Left lung (tissue), 10 donors: ENCODE results near the gene ICA1L. TPM values are rescaled to one million over a fixed set of nuclear protein-coding genes. Genes with fewer than 3 reads are reported as not detected.

ENCODE experiments used
- ATAC-seq: fragments of 200-7000 bp; cut with Tn5 transposase; one replicate; pipeline ENCODE4 v1.9.1; 2020; ENCODE audit warnings: moderate library complexity
- DNase-seq, 4 donors: peaks; one replicate each; pipeline ENCODE4 v3.0.0-alpha.2; 2013 to 2020
- H3K27ac ChIP-seq, 2 donors: fragments of 200-600 bp; sonication (generic) in 1 of 2; one replicate each; pipeline versions ENCODE4 v1.5.0 to v1.8.0; 2020 to 2021
- H3K27me3 ChIP-seq, 2 donors: fragments of 200-600 bp; sonication (generic) in 1 of 2; one replicate each; pipeline versions ENCODE4 v1.5.0 to v1.8.0; 2020 to 2021
- H3K36me3 ChIP-seq, 2 donors: fragments of 200-600 bp; sonication (generic) in 1 of 2; one replicate each; pipeline versions ENCODE4 v1.5.0 to v1.8.0; 2020 to 2021
- H3K4me1 ChIP-seq, 2 donors: fragments of 200-600 bp; one replicate each; pipeline ENCODE4 v1.8.0; 2021
- H3K4me3 ChIP-seq, 2 donors: fragments of 200-600 bp; sonication (generic) in 1 of 2; one replicate each; pipeline versions ENCODE4 v1.5.0 to v1.8.0; 2020 to 2021; ENCODE audit warnings: mild to moderate bottlenecking in 1 of 2
- H3K9me3 ChIP-seq, 2 donors: fragments of 200-600 bp; sonication (generic) in 1 of 2; one replicate each; pipeline versions ENCODE4 v1.5.0 to v1.8.0; 2020 to 2021
- CTCF ChIP-seq, 2 donors: fragments of 200-600 bp; sonication (generic) in 1 of 2; IDR thresholded peaks; one replicate each; pipeline versions ENCODE4 v1.5.0 to v1.8.0; 2021; ENCODE audit warnings: antibody characterized with exemption in 2 of 2
- intact Hi-C, 2 donors: fragments of 100-400 bp; cut with DNase I; formaldehyde crosslinking; loops; one replicate each; pipeline versions ENCODE4 v1.11.2 to v1.14.2; 2022
- polyA plus RNA-seq, 6 donors: library from polyadenylated mRNA; unstranded; fragments of 120-200 nt; gene quantifications; one replicate each; pipeline ENCODE4 v1.2.1, GENCODE V29; 2013; ENCODE audit not compliant: insufficient read length in 6 of 6
- total RNA-seq, 2 donors: library from RNA; stranded (reverse); fragmentation: NEBNext Ultra II Directional; extraction: Animal tissue kit (Norgen Biotek cat#: 25700); gene quantifications; one replicate each; pipeline ENCODE4 v1.2.1, GENCODE V29; 2021
- donor health status: DM: no; HTN: yes; CAD: no.
- donor health status: DM: no; HTN: no; CAD: no.

Gene ICA1L
- total and polyA plus RNA-seq, 8 donors = 2.6 to 22.8 (median 21.1) TPM

GRCh38 chr2:202786842-202787241 is 84.7 kb downstream of the ICA1L start:
- Histone ChIP-seq H3K9me3 (no peaks in the 10 kb centered on the region), H3K27ac (no peak overlapping the region), H3K27me3 (no peaks in the 10 kb centered on the region), H3K4me3 (no peak overlapping the region), H3K4me1 (no peaks in the 10 kb centered on the region), H3K36me3 (no peaks in the 10 kb centered on the region)
- intact Hi-C loops = no loop called here
- no peak for TF ChIP-seq CTCF (IDR thresholded peaks at IDR 0.05)
- DNase-seq (no peak), ATAC-seq (no peak)

GRCh38 chr2:202782940-202783558 is 88.5 kb downstream of the ICA1L start:
- no peak for ATAC-seq
- intact Hi-C loops = no loop called here
- peak in 2 of 4 donors; percentile 34 for DNase-seq

GRCh38 chr2:202780514-202781021 is 91.0 kb downstream of the ICA1L start:
- TF ChIP-seq CTCF (IDR thresholded peaks at IDR 0.05) = no peak
- intact Hi-C loops = no loop called here
- H3K36me3 ChIP-seq = no peaks in the 10 kb centered on the region
- H3K9me3 ChIP-seq = no peaks in the 10 kb centered on the region
- no peak for ATAC-seq
- DNase-seq = no peak
- H3K27ac ChIP-seq = no peak overlapping the region
- H3K4me3 ChIP-seq = no peak overlapping the region
- H3K27me3 ChIP-seq = no peaks in the 10 kb centered on the region
- no peaks in the 10 kb centered on the region for H3K4me1 ChIP-seq

More at GRCh38 chr2:202782940-202783558, 88.5 kb downstream of the ICA1L start:
- Histone ChIP-seq H3K4me1 (no peaks in the 10 kb centered on the region), H3K9me3 (no peaks in the 10 kb centered on the region), H3K4me3 (no peak overlapping the region), H3K27ac (no peak overlapping the region), H3K36me3 (no peaks in the 10 kb centered on the region), H3K27me3 (no peaks in the 10 kb centered on the region)
- no peak for TF ChIP-seq CTCF (IDR thresholded peaks at IDR 0.05)

GRCh38 chr2:202778217-202778616 is 93.3 kb downstream of the ICA1L start:
- Histone ChIP-seq H3K4me1 (no peaks in the 10 kb centered on the region), H3K4me3 (no peak overlapping the region), H3K9me3 (no peaks in the 10 kb centered on the region), H3K27ac (no peak overlapping the region), H3K36me3 (peaks cover 0 to 6% of the 10 kb centered on the region in 2 donors), H3K27me3 (no peaks in the 10 kb centered on the region)
- TF ChIP-seq CTCF (IDR thresholded peaks at IDR 0.05) = no peak
- intact Hi-C loops = no loop called here
- no peak for ATAC-seq
- no peak for DNase-seq

GRCh38 chr2:202774104-202774503 is 97.5 kb downstream of the ICA1L start:
- no peak overlapping the region for H3K4me3 ChIP-seq
- H3K27me3 ChIP-seq = no peaks in the 10 kb centered on the region
- H3K9me3 ChIP-seq = no peaks in the 10 kb centered on the region
- no peaks in the 10 kb centered on the region for H3K4me1 ChIP-seq
- intact Hi-C loops = no loop called here
- ATAC-seq (no peak), DNase-seq (peak in 1 of 4 donors; percentile 65)
- TF ChIP-seq CTCF (IDR thresholded peaks at IDR 0.05) = no peak
- H3K27ac ChIP-seq = no peak overlapping the region
- H3K36me3 ChIP-seq = peaks cover 0 to 10% of the 10 kb centered on the region in 2 donors
